ENCODE results near the gene HMGB1.
"Not testable (repeated sequence)": the region's sequence is repeated elsewhere in the genome, so short reads cannot be mapped to it uniquely, and the experiment has no call there.

HMGB1 gene

GRCh38 chr13:30466358-30466714 lies 600 bp upstream of the HMGB1 start:
- DNase-seq (ENCODE audit: low read depth), result peak; percentile 30

GRCh38 chr13:30465343-30465592 lies 468 bp downstream of the HMGB1 start:
- DNase-seq (ENCODE audit: low read depth), result no peak

- DNase-seq (ENCODE audit: low read depth), result peak; percentile 68
Measured at GRCh38 chr13:30464496-30465342, 1.0 kb downstream of the HMGB1 start.

- DNase-seq (ENCODE audit: low read depth), result peak; percentile 61
Measured at GRCh38 chr13:30463787-30464495, 1.8 kb downstream of the HMGB1 start.

- DNase-seq (ENCODE audit: low read depth), result not testable (repeated sequence)
Measured at GRCh38 chr13:30461279-30462066, 4.3 kb downstream of the HMGB1 start.

- no peak for DNase-seq (ENCODE audit: low read depth)
Measured at GRCh38 chr13:30457306-30457891, 8.3 kb downstream of the HMGB1 start.

- DNase-seq (ENCODE audit: low read depth), result no peak
Measured at GRCh38 chr13:30456290-30456689, 9.4 kb downstream of the HMGB1 start.

- DNase-seq (ENCODE audit: low read depth), result no peak
Measured at GRCh38 chr13:30454991-30455390, 10.7 kb downstream of the HMGB1 start.

GRCh38 chr13:30453727-30454126 lies 12.0 kb downstream of the HMGB1 start:
- DNase-seq (ENCODE audit: low read depth), result no peak

- not testable (repeated sequence) for DNase-seq (ENCODE audit: low read depth)
Measured at GRCh38 chr13:30451476-30451875, 14.3 kb downstream of the HMGB1 start.

GRCh38 chr13:30450066-30450465 lies 15.7 kb downstream of the HMGB1 start:
- DNase-seq (ENCODE audit: low read depth), result no peak

- no peak for DNase-seq (ENCODE audit: low read depth)
Measured at GRCh38 chr13:30448441-30448840, 17.3 kb downstream of the HMGB1 start.

- DNase-seq (ENCODE audit: low read depth), result no peak
Measured at GRCh38 chr13:30446126-30446500, 19.6 kb downstream of the HMGB1 start.

- no peak for DNase-seq (ENCODE audit: low read depth)
Measured at GRCh38 chr13:30443957-30444404, 21.8 kb downstream of the HMGB1 start.

- DNase-seq (ENCODE audit: low read depth), result not testable (repeated sequence)
Measured at GRCh38 chr13:30443491-30443890, 22.2 kb downstream of the HMGB1 start.

- no peak for DNase-seq (ENCODE audit: low read depth)
Measured at GRCh38 chr13:30442926-30443325, 22.8 kb downstream of the HMGB1 start.

- DNase-seq (ENCODE audit: low read depth), result no peak
Measured at GRCh38 chr13:30440910-30441703, 24.6 kb downstream of the HMGB1 start.

- no peak for DNase-seq (ENCODE audit: low read depth)
Measured at GRCh38 chr13:30438286-30438685, 27.4 kb downstream of the HMGB1 start.

GRCh38 chr13:30437177-30437576 lies 28.6 kb downstream of the HMGB1 start:
- no peak for DNase-seq (ENCODE audit: low read depth)

- DNase-seq (ENCODE audit: low read depth), result no peak
Measured at GRCh38 chr13:30435911-30436451, 29.8 kb downstream of the HMGB1 start.

- DNase-seq (ENCODE audit: low read depth), result no peak
Measured at GRCh38 chr13:30431269-30431940, 34.3 kb downstream of the HMGB1 start.
